ENCODE data around the gene COG5. TPM values are rescaled to one million over a fixed set of nuclear protein-coding genes. Genes with fewer than 3 reads are reported as not detected.

Gene COG5
- total and polyA plus RNA-seq, 11 donors, result 9.4 to 61.6 (median 42.1) TPM

DNA sequence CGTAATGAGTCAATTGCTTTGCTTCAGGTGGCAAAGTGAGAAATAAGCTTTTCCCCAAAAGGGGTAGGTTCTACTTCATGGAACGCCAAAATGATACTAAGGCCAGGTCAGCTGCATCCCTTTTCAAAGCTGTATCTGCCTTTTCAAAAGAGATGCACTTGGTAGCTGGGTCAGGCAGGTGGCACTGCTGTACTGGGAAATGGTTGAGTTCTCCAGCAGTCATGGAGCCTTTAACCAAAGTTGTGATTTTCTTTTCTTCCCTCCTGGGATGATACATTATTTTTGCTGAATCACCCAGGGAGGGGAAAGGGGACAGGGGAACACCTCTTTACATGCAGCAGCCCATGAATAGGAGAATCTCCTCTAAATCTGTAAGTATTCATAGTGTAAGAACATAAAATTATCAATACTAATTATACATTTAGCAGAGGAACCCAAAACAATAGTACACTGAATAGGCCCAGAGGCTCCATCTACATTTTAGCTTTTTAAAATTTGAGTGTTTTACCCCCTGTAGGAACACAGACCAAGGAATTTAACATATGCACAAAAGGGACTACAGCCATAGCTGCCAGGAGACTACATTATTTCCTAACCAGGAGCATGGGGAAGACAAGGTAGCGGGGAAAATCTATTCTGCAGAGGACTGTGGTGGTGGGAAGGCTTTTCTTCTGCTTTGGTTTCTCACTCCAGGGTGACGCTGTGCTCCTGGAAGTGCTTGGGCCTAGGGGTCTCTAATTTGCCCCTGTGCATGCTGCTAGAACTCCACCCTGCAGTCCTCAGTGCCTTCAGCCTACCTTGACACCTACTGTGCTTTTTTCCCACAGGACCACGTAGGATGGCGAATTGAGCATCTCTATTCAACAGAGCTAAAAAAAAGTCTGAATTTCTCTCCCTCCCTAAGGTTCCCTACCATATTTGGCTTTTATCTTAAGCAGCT is 100.3 kb downstream of the COG5 start:
- peaks cover 0 to 25% (median 1%) of the 10 kb centered on the region in 12 donors for H3K4me1 ChIP-seq
- intact Hi-C loops (cut with DNase I), result loop anchor here (1.0 to 10.0 kb wide), 18 partner anchors 101 to 414 kb away; partner anchors contain the start of genes CBLL1 (in 4 of the 10), BCAP29 (in 1 of the 10), COG5 (in 1 of the 10) and DUS4L (in 1 of the 10)
- H3K27ac ChIP-seq, result peak overlapping the region in 3 of 12 donors; percentile 35 to 45 (median 44)
- TF ChIP-seq, protein P1, sequence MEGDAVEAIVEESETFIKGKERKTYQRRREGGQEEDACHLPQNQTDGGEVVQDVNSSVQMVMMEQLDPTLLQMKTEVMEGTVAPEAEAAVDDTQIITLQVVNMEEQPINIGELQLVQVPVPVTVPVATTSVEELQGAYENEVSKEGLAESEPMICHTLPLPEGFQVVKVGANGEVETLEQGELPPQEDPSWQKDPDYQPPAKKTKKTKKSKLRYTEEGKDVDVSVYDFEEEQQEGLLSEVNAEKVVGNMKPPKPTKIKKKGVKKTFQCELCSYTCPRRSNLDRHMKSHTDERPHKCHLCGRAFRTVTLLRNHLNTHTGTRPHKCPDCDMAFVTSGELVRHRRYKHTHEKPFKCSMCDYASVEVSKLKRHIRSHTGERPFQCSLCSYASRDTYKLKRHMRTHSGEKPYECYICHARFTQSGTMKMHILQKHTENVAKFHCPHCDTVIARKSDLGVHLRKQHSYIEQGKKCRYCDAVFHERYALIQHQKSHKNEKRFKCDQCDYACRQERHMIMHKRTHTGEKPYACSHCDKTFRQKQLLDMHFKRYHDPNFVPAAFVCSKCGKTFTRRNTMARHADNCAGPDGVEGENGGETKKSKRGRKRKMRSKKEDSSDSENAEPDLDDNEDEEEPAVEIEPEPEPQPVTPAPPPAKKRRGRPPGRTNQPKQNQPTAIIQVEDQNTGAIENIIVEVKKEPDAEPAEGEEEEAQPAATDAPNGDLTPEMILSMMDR (IDR thresholded peaks at IDR 0.05), result peak; percentile 53 to 90 (median 78)
- no peak for TF ChIP-seq POLR2A (IDR thresholded peaks at IDR 0.05)
- WGBS, 4 donors, result 74 to 80% (median 78%) methylated on average over 6 of the region's 6 CpGs
- no peak overlapping the region for H3K4me3 ChIP-seq
- H3K9me3 ChIP-seq, result no peaks in the 10 kb centered on the region
- peak; percentile 74 to 92 (median 91) for ATAC-seq
- peak in 4 of 5 donors; percentile 49 to 72 (median 59) for DNase-seq
- peaks cover 0 to 12% (median 4%) of the 10 kb centered on the region in 9 donors for H3K36me3 ChIP-seq
- no peaks in the 10 kb centered on the region for H3K27me3 ChIP-seq

DNA sequence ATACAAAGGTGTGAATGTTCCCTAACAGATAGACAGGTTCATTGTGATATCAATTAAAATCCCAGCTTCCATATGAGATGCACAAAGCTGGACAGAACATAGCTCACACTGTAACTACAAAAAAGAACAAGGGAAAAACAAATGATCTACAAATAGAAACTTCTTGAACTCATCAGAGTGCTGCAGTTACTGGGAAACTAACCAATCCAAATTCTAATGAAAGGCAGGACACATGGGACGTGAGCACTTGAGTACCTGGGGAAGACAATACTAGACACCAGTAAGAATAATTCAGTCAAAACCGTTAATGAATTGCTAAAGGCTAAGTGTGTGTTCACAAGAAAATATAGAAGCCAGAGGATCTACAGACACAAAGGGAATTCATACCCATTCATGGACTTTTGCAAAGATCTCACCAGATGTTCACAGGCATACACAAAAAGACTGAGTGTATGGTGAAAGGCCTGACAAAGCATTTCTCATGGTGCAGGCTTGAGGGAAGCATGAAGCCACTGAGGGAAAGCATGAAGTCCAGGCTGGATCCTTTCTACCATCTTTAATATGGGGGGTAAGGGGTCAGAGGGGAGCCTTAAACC is 101.7 kb downstream of the COG5 start:
- no peak for TF ChIP-seq POLR2A (IDR thresholded peaks at IDR 0.05)
- TF ChIP-seq, protein P1 (IDR thresholded peaks at IDR 0.05), result no peak

DNA sequence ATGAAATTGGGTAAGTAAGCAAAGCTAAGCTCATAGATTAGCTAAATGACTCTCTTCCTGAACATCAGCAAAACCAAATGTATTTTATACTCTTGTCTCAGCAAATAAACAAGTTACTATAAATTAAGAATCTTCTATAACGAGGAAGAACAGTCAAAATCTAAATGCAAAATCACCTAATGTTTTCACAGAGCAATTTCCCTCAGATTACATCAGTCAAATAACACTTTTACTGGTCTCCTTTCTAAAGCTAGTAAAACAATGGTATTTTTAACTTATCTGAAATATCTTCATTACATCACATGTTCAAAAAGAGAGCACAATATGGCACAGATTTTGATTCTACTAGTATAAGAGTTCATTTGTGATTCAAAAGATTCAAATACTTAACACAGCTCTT is 110.3 kb downstream of the COG5 start:
- TF ChIP-seq, protein P1 (IDR thresholded peaks at IDR 0.05), result no peak
- no peak for TF ChIP-seq POLR2A (IDR thresholded peaks at IDR 0.05)
- ATAC-seq, result no peak
- no peak for DNase-seq
- WGBS, 4 donors, result 96 to 98% (median 97%) methylated on average over 1 of the region's 1 CpG
- peaks cover 0 to 24% (median 0%) of the 10 kb centered on the region in 9 donors for H3K36me3 ChIP-seq
- H3K4me1 ChIP-seq, result peaks cover 0 to 10% (median 0%) of the 10 kb centered on the region in 12 donors
- no peak overlapping the region for H3K4me3 ChIP-seq
- intact Hi-C loops (cut with DNase I), result no loop called here
- no peaks in the 10 kb centered on the region for H3K27me3 ChIP-seq
- H3K27ac ChIP-seq, result no peak overlapping the region
- peaks cover 0 to 8% (median 0%) of the 10 kb centered on the region in 12 donors for H3K9me3 ChIP-seq

More for the DNA sequence above, 101.7 kb downstream of the COG5 start:
- Histone ChIP-seq H3K36me3 (peaks cover 0 to 21% (median 8%) of the 10 kb centered on the region in 9 donors), H3K27ac (peak overlapping the region in 10 of 12 donors; percentile 8 to 52 (median 36)), H3K9me3 (peaks cover 0 to 5% (median 0%) of the 10 kb centered on the region in 12 donors), H3K27me3 (no peaks in the 10 kb centered on the region), H3K4me3 (no peak overlapping the region), H3K4me1 (peaks cover 0 to 25% (median 1%) of the 10 kb centered on the region in 12 donors)
- no peak for DNase-seq
- intact Hi-C loops (cut with DNase I), result loop anchor here (2.0 to 10.0 kb wide), 16 partner anchors 103 to 415 kb away; partner anchors contain the start of genes CBLL1 (in 4 of the 10), BCAP29 (in 1 of the 10), COG5 (in 1 of the 10) and DUS4L (in 1 of the 10)
- 41 to 54% (median 47%) methylated on average over 2 of the region's 2 CpGs for whole genome bisulfite sequencing, 4 donors
- peak in 3 of 4 donors; percentile 56 to 65 (median 59) for ATAC-seq

Data from heart left ventricle (tissue), 16 donors.